ENCODE results near the gene AHDC1.

- TF ChIP-seq GATA3 (IDR thresholded peaks at IDR 0.05; ENCODE audit: low read depth, low read length) (no peak), GATA2 (IDR thresholded peaks at IDR 0.05; ENCODE audit: low read depth, low read length) (no peak)
Observed at GRCh38 chr1:27521861-27522431, 82.0 kb downstream of the AHDC1 start.
